Neuron (in vitro differentiated cells): Measurements from ENCODE around the gene STARD10.

Source experiments
- H2AFZ ChIP-seq: one replicate; pipeline ENCODE4 v1.6.1; 2013; ENCODE audit warnings: low read depth, mild to moderate bottlenecking, inconsistent platforms, low read length, moderate library complexity
- H3K27me3 ChIP-seq: one replicate; pipeline ENCODE4 v1.6.1; 2013; ENCODE audit warnings: low read length; ENCODE audit not compliant: insufficient read depth
- H3K36me3 ChIP-seq: one replicate; pipeline ENCODE4 v1.6.1; 2013; ENCODE audit warnings: low read length; ENCODE audit not compliant: insufficient read depth
- H3K4me1 ChIP-seq: one replicate; pipeline ENCODE4 v1.6.1; 2013; ENCODE audit warnings: low read length; ENCODE audit not compliant: insufficient read depth
- H3K4me3 ChIP-seq: 2 replicates; pipeline ENCODE4 v1.5.1; 2013; ENCODE audit warnings: mild to moderate bottlenecking, low read length, moderate library complexity
- H3K9me3 ChIP-seq: one replicate; pipeline ENCODE4 v1.6.1; 2013; ENCODE audit warnings: low read length

Gene STARD10

DNA sequence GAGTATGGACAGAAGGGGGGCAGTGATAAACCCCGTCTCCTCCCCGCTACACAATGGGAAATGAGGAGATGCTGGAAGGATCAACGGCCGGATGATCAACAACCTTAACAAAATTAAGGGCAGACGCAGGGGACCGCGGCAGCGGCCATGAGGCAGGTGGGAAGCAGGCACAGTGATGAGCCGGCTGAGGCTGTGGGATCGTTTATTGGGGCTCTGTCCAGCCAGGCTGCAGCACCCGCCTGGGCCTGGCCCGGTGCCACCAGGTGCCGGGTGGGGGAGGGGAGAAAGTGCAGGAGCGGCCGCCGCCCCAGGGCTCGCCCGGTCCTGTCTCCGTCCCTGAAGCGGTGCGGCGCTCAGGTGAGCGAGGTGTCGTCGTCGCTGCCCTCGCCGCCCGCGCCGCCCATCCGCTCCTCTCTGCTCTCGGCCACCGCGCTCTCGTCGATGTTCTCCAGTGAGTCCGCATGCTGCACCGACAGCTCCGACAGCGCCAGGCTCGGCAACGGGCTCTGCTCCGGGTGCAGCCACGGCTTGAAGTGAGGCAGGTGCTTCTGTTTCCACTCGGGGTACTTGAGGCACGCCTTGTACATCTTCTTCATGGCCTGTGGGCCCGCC is 39.2 kb downstream of the STARD10 start:
- no peak overlapping the region for H3K4me3 ChIP-seq
- no peaks in the 10 kb centered on the region for H3K9me3 ChIP-seq
- no peaks in the 10 kb centered on the region for H3K4me1 ChIP-seq
- H3K27me3 ChIP-seq = no peaks in the 10 kb centered on the region
- no peak overlapping the region for H2AFZ ChIP-seq
- H3K36me3 ChIP-seq = no peaks in the 10 kb centered on the region

DNA sequence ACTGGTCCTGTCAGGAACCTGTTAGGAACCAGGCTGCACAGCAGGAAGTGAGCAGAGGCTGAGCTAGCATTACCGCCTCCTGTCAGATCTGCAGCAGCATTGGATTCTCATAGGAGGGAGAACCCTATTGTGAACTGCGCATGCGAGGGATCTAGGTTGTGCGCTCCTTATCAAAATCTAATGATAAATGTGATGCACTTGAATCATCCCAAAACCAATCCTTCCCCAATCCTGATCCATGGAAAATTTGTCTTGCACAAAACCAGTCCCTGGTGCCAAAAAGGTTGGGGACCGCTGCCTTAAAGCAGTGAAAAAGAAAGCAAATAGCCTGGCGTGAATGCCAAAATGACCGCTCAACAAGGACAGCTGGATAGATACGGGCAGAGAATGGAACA is 39.7 kb downstream of the STARD10 start:
- H3K36me3 ChIP-seq = no peaks in the 10 kb centered on the region
- no peaks in the 10 kb centered on the region for H3K9me3 ChIP-seq
- H3K27me3 ChIP-seq = no peaks in the 10 kb centered on the region
- H3K4me3 ChIP-seq = no peak overlapping the region
- H2AFZ ChIP-seq = no peak overlapping the region
- no peaks in the 10 kb centered on the region for H3K4me1 ChIP-seq

DNA sequence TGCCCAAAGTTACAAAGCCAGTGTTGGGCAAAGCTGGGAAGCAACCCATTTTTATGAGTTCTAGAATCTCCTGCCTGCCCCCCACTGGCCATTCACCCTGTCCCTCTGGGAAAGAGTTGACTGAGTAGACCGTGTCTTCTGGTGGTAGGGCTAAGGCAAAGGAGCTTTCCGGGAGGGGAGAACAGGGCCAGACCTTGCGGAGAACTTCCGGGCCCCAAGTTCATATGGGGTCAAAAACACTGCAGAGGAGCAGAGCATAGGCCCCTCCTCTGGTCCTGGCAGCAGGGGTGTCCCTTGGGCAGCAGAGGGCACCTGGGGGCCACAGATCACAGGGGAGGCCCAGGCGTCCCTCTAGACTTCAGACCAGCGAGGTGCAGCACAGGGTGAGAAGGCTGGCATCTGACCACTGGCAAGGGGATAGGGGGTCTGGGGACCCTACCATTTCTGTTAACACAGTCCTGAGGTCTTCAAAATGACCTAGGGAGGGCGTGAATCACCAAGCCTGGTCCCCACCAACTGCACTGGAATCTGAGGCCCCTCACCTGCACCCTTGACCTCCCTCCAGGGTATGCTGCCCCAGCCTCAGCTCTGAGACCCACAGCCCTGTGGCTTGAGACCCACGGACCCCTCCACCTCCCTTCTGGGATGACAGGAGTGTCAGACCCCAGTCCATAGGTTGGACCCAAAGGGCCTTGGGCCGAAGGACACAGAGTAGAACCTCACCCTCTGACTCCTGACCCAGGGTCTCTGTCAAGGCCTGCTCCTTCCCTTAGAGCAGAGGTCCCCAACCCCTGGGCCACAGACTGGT is 40.3 kb downstream of the STARD10 start:
- Histone ChIP-seq H3K4me1 (no peaks in the 10 kb centered on the region), H3K4me3 (no peak overlapping the region), H3K36me3 (no peaks in the 10 kb centered on the region), H3K9me3 (no peaks in the 10 kb centered on the region), H2AFZ (no peak overlapping the region), H3K27me3 (no peaks in the 10 kb centered on the region)

DNA sequence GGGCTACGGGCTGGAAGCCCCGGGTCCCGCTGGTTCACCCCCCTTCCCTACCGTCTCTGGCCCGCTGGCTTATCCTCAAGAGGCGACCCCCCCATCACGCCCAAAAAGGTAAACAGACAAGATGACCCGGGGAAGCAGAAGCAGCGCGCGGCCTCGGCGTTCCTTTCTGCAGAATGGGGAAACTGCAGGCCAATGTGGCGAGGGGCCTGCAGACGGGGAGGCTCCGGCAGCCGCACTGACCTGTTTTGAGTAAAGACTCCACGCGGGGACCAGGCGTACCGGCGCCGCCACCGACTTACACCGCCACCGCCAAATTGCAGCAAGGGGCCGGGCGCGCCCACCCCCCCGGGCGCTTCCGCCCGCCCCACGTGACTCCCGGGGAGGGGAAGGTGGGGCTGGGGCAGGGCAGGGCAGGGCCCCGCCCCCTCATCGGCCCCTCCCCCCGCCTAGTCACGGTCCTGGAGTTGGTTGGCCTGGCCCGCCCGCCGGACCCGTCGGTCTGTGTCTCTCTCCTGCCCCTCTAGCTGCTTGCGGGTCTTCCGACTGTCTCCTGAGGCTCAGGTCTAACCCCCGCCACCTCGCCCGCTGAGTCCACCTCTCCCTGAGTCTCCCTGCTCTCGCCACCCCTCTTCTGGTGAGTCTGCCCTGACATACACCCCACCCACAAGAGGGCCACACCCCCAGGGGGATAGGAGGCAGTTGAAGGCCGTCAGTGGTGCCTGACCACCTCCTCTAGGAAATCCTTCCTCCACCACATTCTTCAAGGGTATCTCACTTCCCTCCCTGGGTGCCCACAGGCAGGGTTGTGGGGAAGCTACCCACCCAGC is 41.5 kb downstream of the STARD10 start, which contains the start of gene ARAP1:
TSS of gene ARAP1 (minus strand) at position 321 of the 827 bp plus-strand sequence. CDS start 25,280 bp downstream, outside the sequence.
- Histone ChIP-seq H3K4me1 (no peaks in the 10 kb centered on the region), H3K27me3 (no peaks in the 10 kb centered on the region), H3K36me3 (no peaks in the 10 kb centered on the region), H3K9me3 (no peaks in the 10 kb centered on the region), H3K4me3 (peak within 1 kb of the TSS; percentile 40), H2AFZ (no peak within 1 kb of the TSS)

DNA sequence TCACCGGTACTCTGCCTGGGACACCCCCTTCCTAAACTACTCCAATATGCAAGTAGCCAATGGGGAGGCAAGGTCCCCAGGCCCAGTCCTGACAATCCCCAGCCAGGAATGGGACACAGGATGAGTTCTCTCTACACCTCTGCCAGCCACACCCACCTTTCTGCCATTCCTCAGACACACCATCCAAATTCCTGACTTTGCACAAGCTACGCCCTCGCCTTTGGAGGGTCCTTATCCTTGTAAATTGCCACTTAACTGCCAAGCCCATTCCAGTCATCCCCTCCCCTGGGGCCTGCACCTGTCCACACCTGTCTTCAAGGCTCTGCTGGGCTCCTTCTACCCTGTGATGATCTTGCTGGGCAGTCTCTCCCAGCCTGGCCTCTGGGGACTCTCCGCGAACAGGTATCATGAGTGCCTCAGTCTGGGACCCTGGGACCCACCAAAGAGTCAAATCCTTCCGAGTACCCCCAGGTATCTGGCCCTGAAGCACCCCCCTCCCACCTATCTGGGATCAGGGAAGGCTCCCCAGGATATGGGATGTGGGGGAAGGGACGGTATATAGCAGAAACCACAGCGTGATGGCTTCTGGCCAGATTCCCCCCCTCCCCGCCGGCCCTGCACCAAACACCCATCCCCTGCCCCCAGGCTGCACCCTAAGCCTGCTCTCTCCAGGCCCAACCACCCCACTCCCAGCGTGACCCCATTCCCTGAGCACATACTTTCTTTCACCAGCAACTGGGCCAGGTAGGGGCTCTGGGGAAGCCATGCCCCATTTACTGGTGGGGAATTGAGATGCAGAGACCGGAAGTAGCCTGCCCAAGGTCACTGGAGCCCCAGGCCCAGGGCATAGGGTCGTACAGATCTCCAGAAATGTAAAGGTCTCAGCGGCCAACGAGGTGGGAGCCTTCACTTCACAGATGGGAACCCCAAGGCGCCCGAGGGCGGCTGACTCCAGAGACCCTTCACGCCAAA is 42.4 kb downstream of the STARD10 start:
- no peaks in the 10 kb centered on the region for H3K36me3 ChIP-seq
- no peak overlapping the region for H2AFZ ChIP-seq
- H3K4me1 ChIP-seq = no peaks in the 10 kb centered on the region
- peak overlapping the region; percentile 40 for H3K4me3 ChIP-seq
- no peaks in the 10 kb centered on the region for H3K9me3 ChIP-seq
- H3K27me3 ChIP-seq = no peaks in the 10 kb centered on the region

DNA sequence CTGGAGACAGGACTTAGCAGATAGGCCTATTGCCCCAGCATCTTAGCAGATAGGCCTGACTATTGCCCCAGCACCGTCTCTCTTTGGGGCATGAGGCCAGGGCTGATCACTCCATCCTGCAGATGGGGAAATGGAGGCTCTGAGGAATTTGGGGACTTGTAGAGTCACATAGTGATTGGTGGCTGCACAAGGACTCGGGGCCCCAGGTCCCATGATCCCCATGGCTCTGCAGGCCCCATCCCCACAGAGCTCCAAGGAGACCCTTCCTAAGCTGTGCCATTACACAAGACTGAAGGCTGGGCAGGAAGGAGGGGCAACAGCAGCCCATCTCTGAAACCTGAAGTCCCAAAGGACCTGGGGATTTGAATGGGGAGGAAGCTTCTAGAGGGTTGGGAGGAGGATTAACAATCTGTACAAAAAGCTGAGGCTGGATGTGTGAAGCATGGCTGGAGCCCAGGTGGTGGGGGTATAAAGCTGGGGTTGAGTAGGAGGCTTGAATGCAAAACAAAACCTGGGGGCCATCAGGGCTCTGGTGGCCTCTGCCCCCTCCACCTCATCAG is 43.2 kb downstream of the STARD10 start:
- no peaks in the 10 kb centered on the region for H3K36me3 ChIP-seq
- no peaks in the 10 kb centered on the region for H3K27me3 ChIP-seq
- H2AFZ ChIP-seq = no peak overlapping the region
- H3K4me3 ChIP-seq = no peak overlapping the region
- H3K9me3 ChIP-seq = no peaks in the 10 kb centered on the region
- H3K4me1 ChIP-seq = no peaks in the 10 kb centered on the region

DNA sequence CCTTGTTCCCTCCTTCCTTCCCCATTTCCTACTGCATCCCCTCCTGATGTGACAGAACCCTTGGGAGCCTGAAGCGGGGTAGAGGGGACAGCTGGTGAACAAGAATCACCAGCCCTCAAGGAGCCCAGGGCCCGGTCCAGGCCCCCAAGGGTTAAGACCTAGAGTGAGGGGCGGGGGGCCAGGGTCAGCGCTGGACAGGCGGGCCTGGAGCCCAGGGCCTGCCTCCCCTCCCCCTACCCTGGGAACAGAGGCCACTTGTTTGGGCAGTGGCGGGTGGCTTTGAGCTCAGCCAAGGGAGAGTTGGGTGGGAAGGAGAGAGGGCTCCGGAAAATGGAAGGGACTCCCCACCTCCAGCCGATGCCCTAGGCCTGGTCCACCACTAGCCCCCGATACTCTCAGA is 43.8 kb downstream of the STARD10 start:
- no peaks in the 10 kb centered on the region for H3K4me1 ChIP-seq
- no peaks in the 10 kb centered on the region for H3K36me3 ChIP-seq
- H3K4me3 ChIP-seq = no peak overlapping the region
- no peak overlapping the region for H2AFZ ChIP-seq
- no peaks in the 10 kb centered on the region for H3K27me3 ChIP-seq
- no peaks in the 10 kb centered on the region for H3K9me3 ChIP-seq

DNA sequence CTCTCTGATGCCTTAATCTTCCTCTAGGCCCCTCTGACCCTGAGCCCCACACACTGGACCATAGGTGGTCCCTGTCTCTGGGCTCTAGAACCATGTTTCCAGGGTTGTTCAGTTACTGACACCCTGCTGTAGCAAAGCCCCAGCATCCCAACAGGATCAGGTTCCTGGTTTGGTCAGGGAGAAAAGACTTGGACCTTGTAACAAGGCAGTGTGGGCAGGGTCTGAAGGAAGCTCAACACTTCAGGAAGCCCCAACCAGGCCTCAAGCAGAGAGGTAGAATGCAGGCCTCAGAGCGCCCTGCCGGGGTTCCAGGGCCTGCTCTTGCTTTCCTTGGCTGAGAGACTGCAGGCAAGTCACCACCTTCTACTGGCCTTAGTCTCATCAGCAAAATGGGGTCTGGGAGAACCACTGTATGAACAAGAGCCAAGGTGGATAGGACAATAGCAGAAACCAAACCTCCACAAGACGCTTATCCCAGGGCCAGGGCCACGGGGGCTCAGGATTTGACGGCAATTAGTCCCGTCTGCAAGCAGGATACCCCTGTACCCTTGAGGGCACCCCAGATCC is 46.5 kb downstream of the STARD10 start:
- no peaks in the 10 kb centered on the region for H3K4me1 ChIP-seq
- no peak overlapping the region for H2AFZ ChIP-seq
- no peaks in the 10 kb centered on the region for H3K27me3 ChIP-seq
- no peaks in the 10 kb centered on the region for H3K9me3 ChIP-seq
- no peak overlapping the region for H3K4me3 ChIP-seq
- H3K36me3 ChIP-seq = no peaks in the 10 kb centered on the region

DNA sequence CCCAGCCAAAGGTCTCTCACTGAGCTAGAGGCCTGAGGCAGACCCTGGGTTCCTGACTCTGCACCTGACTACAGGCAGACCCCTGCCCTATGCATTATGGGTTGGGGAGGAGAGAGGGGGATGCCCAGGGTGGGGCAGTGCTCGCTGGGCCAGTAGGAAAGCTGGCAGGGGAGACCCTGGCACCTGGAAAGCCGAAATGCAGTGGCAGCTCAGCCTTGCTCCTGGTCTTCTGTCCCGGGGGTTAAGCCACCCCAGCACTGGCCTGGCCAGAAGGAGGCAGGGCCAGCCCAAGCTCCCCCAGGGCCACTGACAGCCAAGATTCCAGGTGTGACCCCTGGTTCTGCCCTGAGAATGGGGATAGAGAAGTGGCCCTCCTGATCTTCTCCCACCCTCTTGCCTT is 47.0 kb downstream of the STARD10 start:
- H3K9me3 ChIP-seq = no peaks in the 10 kb centered on the region
- H3K27me3 ChIP-seq = no peaks in the 10 kb centered on the region
- H3K4me3 ChIP-seq = no peak overlapping the region
- H2AFZ ChIP-seq = no peak overlapping the region
- no peaks in the 10 kb centered on the region for H3K36me3 ChIP-seq
- H3K4me1 ChIP-seq = peaks cover 1% of the 10 kb centered on the region

DNA sequence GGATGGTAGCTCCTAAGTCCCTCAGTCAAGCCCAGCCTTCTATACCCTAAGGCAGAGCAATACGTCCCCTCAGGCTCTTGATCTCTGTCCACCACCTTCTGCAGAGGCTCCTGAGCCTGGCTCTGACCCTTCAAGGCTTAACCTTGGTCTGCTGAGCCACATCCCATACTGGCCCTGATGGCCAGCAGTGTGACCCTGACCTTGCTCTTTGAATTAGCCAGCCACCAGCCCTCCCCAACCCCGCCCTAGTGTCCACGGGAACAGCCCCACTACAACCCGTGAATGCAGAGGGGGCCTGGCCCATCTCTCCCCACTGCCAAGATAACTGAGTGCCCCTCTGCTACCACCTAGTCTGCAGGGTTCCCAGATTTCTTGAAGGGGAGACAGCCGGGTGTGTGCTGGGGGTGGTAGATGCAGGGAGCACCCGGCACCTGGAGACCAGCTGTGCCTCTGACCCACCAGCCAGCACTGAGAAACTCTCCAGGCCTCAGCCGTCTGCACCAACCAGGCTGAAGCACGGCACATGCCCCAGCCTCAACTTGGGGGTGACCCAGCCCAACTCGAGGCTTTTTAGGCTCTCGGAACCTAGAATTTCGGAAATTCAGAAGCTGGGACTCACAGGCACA is 47.8 kb downstream of the STARD10 start:
- no peaks in the 10 kb centered on the region for H3K36me3 ChIP-seq
- H3K4me1 ChIP-seq = peaks cover 4% of the 10 kb centered on the region
- H3K4me3 ChIP-seq = no peak overlapping the region
- H3K9me3 ChIP-seq = no peaks in the 10 kb centered on the region
- no peak overlapping the region for H2AFZ ChIP-seq
- no peaks in the 10 kb centered on the region for H3K27me3 ChIP-seq

DNA sequence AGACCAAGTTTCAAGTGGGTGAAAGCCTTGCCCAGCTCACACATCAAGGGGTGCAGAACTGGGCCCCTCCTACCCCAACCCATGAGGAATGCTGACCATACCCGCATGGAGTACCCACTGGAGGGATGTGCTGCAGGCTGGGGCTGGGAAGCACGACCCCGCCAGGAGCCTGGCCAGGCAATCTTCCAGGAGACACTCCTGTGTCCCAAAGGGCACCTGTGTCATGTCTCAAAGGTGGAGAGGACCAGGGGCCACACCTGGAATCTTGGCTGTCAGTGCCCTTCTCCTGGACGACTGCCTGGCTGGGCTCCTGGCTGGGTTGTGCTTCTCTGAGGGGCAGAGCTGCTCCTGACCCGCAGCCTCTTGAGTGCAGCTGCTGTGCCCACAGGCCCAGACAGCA is 48.3 kb downstream of the STARD10 start:
- no peak overlapping the region for H2AFZ ChIP-seq
- H3K36me3 ChIP-seq = no peaks in the 10 kb centered on the region
- peaks cover 4% of the 10 kb centered on the region for H3K4me1 ChIP-seq
- H3K27me3 ChIP-seq = no peaks in the 10 kb centered on the region
- no peak overlapping the region for H3K4me3 ChIP-seq
- H3K9me3 ChIP-seq = no peaks in the 10 kb centered on the region
